Measurements from ENCODE around the gene CDH12.
"Not testable (repeated sequence)": the region's sequence is repeated elsewhere in the genome, so short reads cannot be mapped to it uniquely, and the experiment has no call there.

CDH12 gene

GRCh38 chr5:22109315-22109714, 743.8 kb downstream of the CDH12 start:
- no peak for DNase-seq

GRCh38 chr5:22108545-22108944, 744.6 kb downstream of the CDH12 start:
- DNase-seq: no peak

- no peak for DNase-seq
Measured at GRCh38 chr5:22102823-22103359, 750.3 kb downstream of the CDH12 start.

- DNase-seq: no peak
Measured at GRCh38 chr5:22088517-22088916, 764.6 kb downstream of the CDH12 start.

GRCh38 chr5:22079566-22079965, 773.6 kb downstream of the CDH12 start:
- no peak for DNase-seq

GRCh38 chr5:22079002-22079401, 774.1 kb downstream of the CDH12 start:
- DNase-seq: no peak

- no peak for DNase-seq
Measured at GRCh38 chr5:22076586-22076985, 776.6 kb downstream of the CDH12 start.

- no peak for DNase-seq
Measured at GRCh38 chr5:22070186-22070728, 782.9 kb downstream of the CDH12 start.

GRCh38 chr5:22063717-22064116, 789.4 kb downstream of the CDH12 start:
- no peak for DNase-seq

GRCh38 chr5:22058620-22059019, 794.5 kb downstream of the CDH12 start:
- no peak for DNase-seq

- no peak for DNase-seq
Measured at GRCh38 chr5:22057012-22057411, 796.1 kb downstream of the CDH12 start.

- no peak for DNase-seq
Measured at GRCh38 chr5:22056601-22057000, 796.5 kb downstream of the CDH12 start.

- DNase-seq: no peak
Measured at GRCh38 chr5:22053195-22053594, 799.9 kb downstream of the CDH12 start.

GRCh38 chr5:22051881-22052280, 801.3 kb downstream of the CDH12 start:
- no peak for DNase-seq

GRCh38 chr5:22050931-22051330, 802.2 kb downstream of the CDH12 start:
- no peak for DNase-seq

- no peak for DNase-seq
Measured at GRCh38 chr5:22044229-22044628, 808.9 kb downstream of the CDH12 start.

GRCh38 chr5:22036061-22036460, 817.1 kb downstream of the CDH12 start:
- no peak for DNase-seq

GRCh38 chr5:22033066-22033465, 820.1 kb downstream of the CDH12 start:
- DNase-seq: no peak

GRCh38 chr5:22023784-22024183, 829.4 kb downstream of the CDH12 start:
- no peak for DNase-seq

GRCh38 chr5:22012893-22013292, 840.3 kb downstream of the CDH12 start:
- not testable (repeated sequence) for DNase-seq

GRCh38 chr5:22010808-22011207, 842.3 kb downstream of the CDH12 start:
- not testable (repeated sequence) for DNase-seq

GRCh38 chr5:22001097-22001496, 852.0 kb downstream of the CDH12 start:
- DNase-seq: not testable (repeated sequence)

- not testable (repeated sequence) for DNase-seq
Measured at GRCh38 chr5:21985799-21986198, 867.3 kb downstream of the CDH12 start.

- DNase-seq: not testable (repeated sequence)
Measured at GRCh38 chr5:21951571-21951970, 901.6 kb downstream of the CDH12 start.

- DNase-seq: no peak
Measured at GRCh38 chr5:21931116-21931515, 922.0 kb downstream of the CDH12 start.
